Hepatocyte (in vitro differentiated cells): Measurements from ENCODE around the gene EIF2AK2.

Experiments
- CTCF ChIP-seq: fragments of 200-600 bp; sonication (generic); IDR thresholded peaks from 2 replicates; pipeline ENCODE4 v1.5.1; 2016; ENCODE audit warnings: antibody characterized with exemption, mild to moderate bottlenecking; ENCODE audit not compliant: poor library complexity
- EZH2 ChIP-seq: fragments of 200-600 bp; sonication (generic); IDR thresholded peaks from 2 replicates; pipeline ENCODE4 v1.6.1; 2016; ENCODE audit warnings: antibody characterized with exemption, mild to moderate bottlenecking, borderline replicate concordance
- EZH2phosphoT487 ChIP-seq: fragments of 200-600 bp; sonication (generic); IDR thresholded peaks from one replicate; pipeline ENCODE4 v1.6.1; 2018; ENCODE audit warnings: antibody characterized with exemption, mild to moderate bottlenecking, low read depth, moderate library complexity; ENCODE audit not compliant: unreplicated experiment, severe bottlenecking

- TF ChIP-seq CTCF (no peak), EZH2 (no peak), EZH2phosphoT487 (no peak)
Measured at GRCh38 chr2:37090019-37090477, 66.7 kb downstream of the EIF2AK2 start.
